ENCODE measurements around the gene DEPDC5.
A peak's percentile ranks its signal among the peaks of the same experiment; 100 is the strongest.
"Not testable (repeated sequence)": the region's sequence is repeated elsewhere in the genome, so short reads cannot be mapped to it uniquely, and the experiment has no call there.

The DEPDC5 gene

GRCh38 chr22:31753634-31754501, at the start of gene DEPDC5:
DEPDC5 (plus strand) TSS chr22:31754019; CDS start chr22:31754922, 903 bp downstream.
- peak; percentile 48 for DNase-seq

GRCh38 chr22:31707519-31707918, 46.3 kb upstream of the DEPDC5 start:
- no peak for DNase-seq

- DNase-seq, result not testable (repeated sequence)
Observed at GRCh38 chr22:31711226-31711625, 42.6 kb upstream of the DEPDC5 start.

- no peak for DNase-seq
Observed at GRCh38 chr22:31715147-31715778, 38.6 kb upstream of the DEPDC5 start.

- DNase-seq, result no peak
Observed at GRCh38 chr22:31719850-31720471, 33.9 kb upstream of the DEPDC5 start.

- DNase-seq, result no peak
Observed at GRCh38 chr22:31723723-31724122, 30.1 kb upstream of the DEPDC5 start.

- DNase-seq, result no peak
Observed at GRCh38 chr22:31726692-31727091, 27.1 kb upstream of the DEPDC5 start.

GRCh38 chr22:31728857-31729256, 25.0 kb upstream of the DEPDC5 start:
- DNase-seq, result no peak

- no peak for DNase-seq
Observed at GRCh38 chr22:31730344-31730711, 23.5 kb upstream of the DEPDC5 start.

- DNase-seq, result no peak
Observed at GRCh38 chr22:31732089-31732829, 21.6 kb upstream of the DEPDC5 start.

- no peak for DNase-seq
Observed at GRCh38 chr22:31733580-31734079, 20.2 kb upstream of the DEPDC5 start.

GRCh38 chr22:31734512-31734911, 19.3 kb upstream of the DEPDC5 start:
- DNase-seq, result no peak

GRCh38 chr22:31736458-31736857, 17.4 kb upstream of the DEPDC5 start:
- no peak for DNase-seq

- DNase-seq, result no peak
Observed at GRCh38 chr22:31737932-31738331, 15.9 kb upstream of the DEPDC5 start.

GRCh38 chr22:31738566-31738965, 15.3 kb upstream of the DEPDC5 start:
- DNase-seq, result no peak

GRCh38 chr22:31739795-31740201, 14.0 kb upstream of the DEPDC5 start:
- no peak for DNase-seq

GRCh38 chr22:31740314-31740713, 13.5 kb upstream of the DEPDC5 start:
- not testable (repeated sequence) for DNase-seq

GRCh38 chr22:31742115-31742514, 11.7 kb upstream of the DEPDC5 start:
- DNase-seq, result no peak

- DNase-seq, result no peak
Observed at GRCh38 chr22:31742682-31743081, 11.1 kb upstream of the DEPDC5 start.

GRCh38 chr22:31743871-31744270, 9.9 kb upstream of the DEPDC5 start:
- DNase-seq, result no peak

- DNase-seq, result no peak
Observed at GRCh38 chr22:31747441-31747840, 6.4 kb upstream of the DEPDC5 start.

- no peak for DNase-seq
Observed at GRCh38 chr22:31748490-31748889, 5.3 kb upstream of the DEPDC5 start.
